CD14-positive monocyte (primary cell): ENCODE measurements around the gene STUM. TPM values are rescaled to one million over a fixed set of nuclear protein-coding genes. Genes with fewer than 3 reads are reported as not detected.

Experiments
- DNase-seq, 3 donors: peaks; one replicate each; pipeline ENCODE4 v3.0.0-alpha.2; 2011 to 2022
- H2AFZ ChIP-seq: 2 replicates; pipeline ENCODE4 v1.6.0; 2012; ENCODE audit warnings: mild to moderate bottlenecking, low read depth, low read length, inconsistent platforms; ENCODE audit not compliant: insufficient read depth, poor library complexity, severe bottlenecking
- H3K27ac ChIP-seq, 2 donors: 1 replicate in 1 of 2; 2 replicates in 1 of 2; pipeline ENCODE4 v1.5.1; 2012 to 2013; ENCODE audit warnings: low read length in 2 of 2, control low read depth in 1 of 2, inconsistent platforms in 1 of 2, low read depth in 1 of 2, mild to moderate bottlenecking in 1 of 2
- H3K27me3 ChIP-seq, 2 donors: one replicate each; pipeline versions ENCODE4 v1.6.0 to v1.6.1; 2011 to 2013; ENCODE audit warnings: low read length in 2 of 2; ENCODE audit not compliant: control insufficient read depth in 2 of 2, insufficient read depth in 2 of 2
- H3K36me3 ChIP-seq, 2 donors: replicated peaks in 1 of 2; 1 replicate in 1 of 2; 2 replicates in 1 of 2; pipeline versions ENCODE4 v1.5.1 to v1.6.1; 2012 to 2013; ENCODE audit warnings: low read length in 2 of 2, control low read depth in 1 of 2, inconsistent platforms in 1 of 2, mild to moderate bottlenecking in 1 of 2; ENCODE audit not compliant: insufficient read depth in 2 of 2, control insufficient read depth in 1 of 2
- H3K4me1 ChIP-seq, 2 donors: 1 replicate in 1 of 2; 2 replicates in 1 of 2; pipeline versions ENCODE4 v1.5.1 to v1.6.1; 2012 to 2013; ENCODE audit warnings: low read length in 2 of 2, control low read depth in 1 of 2, inconsistent platforms in 1 of 2, mild to moderate bottlenecking in 1 of 2, moderate library complexity in 1 of 2; ENCODE audit not compliant: insufficient read depth in 2 of 2, control insufficient read depth in 1 of 2
- H3K4me2 ChIP-seq: replicated peaks from 2 replicates; pipeline ENCODE3; 2012; ENCODE audit warnings: low read length, moderate library complexity, mild to moderate bottlenecking; ENCODE audit not compliant: poor library complexity, severe bottlenecking; ENCODE audit errors: extremely low read depth
- H3K4me3 ChIP-seq, 3 experiments: fragments of 200-600 bp in 1 of 3; sonication (generic) in 1 of 3; replicated peaks in 1 of 3; 1 replicate in 2 of 3; 2 replicates in 1 of 3; pipeline ENCODE4 v1.5.1; 2011 to 2013; ENCODE audit warnings: low read length in 3 of 3, mild to moderate bottlenecking in 3 of 3, control low read depth in 2 of 3, low read depth in 2 of 3, inconsistent platforms in 1 of 3, moderate library complexity in 1 of 3
- H3K79me2 ChIP-seq: 2 replicates; pipeline ENCODE4 v1.6.0; 2012; ENCODE audit warnings: mild to moderate bottlenecking, control low read depth, inconsistent platforms, low read length, moderate library complexity; ENCODE audit not compliant: insufficient read depth
- H3K9ac ChIP-seq: 2 replicates; pipeline ENCODE4 v1.6.0; 2017; ENCODE audit warnings: low read length, mild to moderate bottlenecking; ENCODE audit not compliant: insufficient read depth, poor library complexity, severe bottlenecking
- H3K9me3 ChIP-seq, 2 donors: replicated peaks in 1 of 2; 1 replicate in 1 of 2; 2 replicates in 1 of 2; pipeline versions ENCODE4 v1.5.1 to v1.6.1; 2012 to 2013; ENCODE audit warnings: low read length in 2 of 2, control low read depth in 1 of 2; ENCODE audit not compliant: control insufficient read depth in 1 of 2, insufficient read depth in 1 of 2
- H4K20me1 ChIP-seq: 2 replicates; pipeline ENCODE4 v1.6.0; 2012; ENCODE audit warnings: mild to moderate bottlenecking, low read length, control low read depth, moderate library complexity; ENCODE audit not compliant: insufficient read depth
- H3K27ac Mint-ChIP-seq, 7 donors: one replicate each; pipeline ENCODE4 v1.8.0; 2020; ENCODE audit warnings: mild to moderate bottlenecking in 7 of 7, mixed read lengths in 7 of 7, moderate library complexity in 6 of 7, inconsistent platforms in 2 of 7
- H3K27me3 Mint-ChIP-seq, 3 donors: one replicate each; pipeline ENCODE4 v1.8.0; 2021 to 2022; ENCODE audit warnings: low read depth in 3 of 3, mild to moderate bottlenecking in 3 of 3, mixed read lengths in 3 of 3, moderate library complexity in 3 of 3, inconsistent platforms in 1 of 3
- H3K36me3 Mint-ChIP-seq, 2 donors: one replicate each; pipeline ENCODE4 v1.8.0; 2020; ENCODE audit warnings: mixed read lengths in 2 of 2, inconsistent platforms in 1 of 2, mild to moderate bottlenecking in 1 of 2
- H3K4me1 Mint-ChIP-seq: one replicate; pipeline ENCODE4 v1.8.0; 2020; ENCODE audit warnings: mild to moderate bottlenecking, mixed read lengths
- H3K4me3 Mint-ChIP-seq, 2 donors: one replicate each; pipeline ENCODE4 v1.8.0; 2020; ENCODE audit warnings: mild to moderate bottlenecking in 2 of 2, mixed read lengths in 2 of 2, moderate library complexity in 1 of 2
- H3K9me3 Mint-ChIP-seq, 7 donors: one replicate each; pipeline ENCODE4 v1.8.0; 2020 to 2022; ENCODE audit warnings: mixed read lengths in 7 of 7, mild to moderate bottlenecking in 6 of 7, moderate library complexity in 6 of 7, inconsistent platforms in 2 of 7
- CTCF ChIP-seq: fragments of 200-600 bp; IDR thresholded peaks from one replicate; pipeline ENCODE4 v1.8.0; 2022; ENCODE audit warnings: antibody characterized with exemption, mild to moderate bottlenecking
- WGBS: methylation state at CpG from one replicate; pipeline ENCODE4 v1.1.5; 2013; ENCODE audit warnings: missing lambda C conversion rate; ENCODE audit not compliant: insufficient coverage; 5-methylcytosine and 5-hydroxymethylcytosine counted together
- intact Hi-C, 2 donors: fragments of 100-400 bp; cut with micrococcal nuclease; formaldehyde crosslinking; loops; one replicate each; pipeline versions ENCODE4 v1.15.0 to v1.15.1; 2023
- polyA plus RNA-seq, 3 donors: library from polyadenylated mRNA; depleted of rRNA in 1 of 3; unstranded in 2 of 3; stranded (reverse) in 1 of 3; fragments of 300-500 nt in 2 of 3; fragments of >200 nt in 1 of 3; fragmentation: Illumina TruSeq in 2 of 3; gene quantifications; 1 replicate in 2 of 3; 2 replicates in 1 of 3; pipeline ENCODE4 v1.2.3, GENCODE V29; 2012 to 2021

The STUM gene
- polyA plus RNA-seq, 3 donors: not detected

- Mint-ChIP-seq H3K27ac (no peak overlapping the region), H3K36me3 (no peaks in the 10 kb centered on the region), H3K27me3 (peaks cover 0 to 12% (median 4%) of the 10 kb centered on the region in 3 donors), H3K4me3 (no peak overlapping the region), H3K9me3 (no peaks in the 10 kb centered on the region), H3K4me1 (no peaks in the 10 kb centered on the region)
- intact Hi-C loops: no loop called here
- Histone ChIP-seq H3K36me3 (no peaks in the 10 kb centered on the region), H3K9me3 (no peaks in the 10 kb centered on the region), H4K20me1 (no peaks in the 10 kb centered on the region), H3K79me2 (no peaks in the 10 kb centered on the region), H2AFZ (no peak overlapping the region), H3K4me2 (no peak overlapping the region), H3K4me1 (no peaks in the 10 kb centered on the region), H3K27ac (no peak overlapping the region), H3K9ac (no peak overlapping the region), H3K4me3 (no peak overlapping the region), H3K27me3 (peaks cover 0 to 2% of the 10 kb centered on the region in 2 donors)
- DNase-seq: no peak
- no peak for TF ChIP-seq CTCF
- WGBS: 95% methylated on average over 9 of the region's 11 CpGs
Measured at GRCh38 chr1:226606311-226607267, 58.0 kb downstream of the STUM start.

DNA sequence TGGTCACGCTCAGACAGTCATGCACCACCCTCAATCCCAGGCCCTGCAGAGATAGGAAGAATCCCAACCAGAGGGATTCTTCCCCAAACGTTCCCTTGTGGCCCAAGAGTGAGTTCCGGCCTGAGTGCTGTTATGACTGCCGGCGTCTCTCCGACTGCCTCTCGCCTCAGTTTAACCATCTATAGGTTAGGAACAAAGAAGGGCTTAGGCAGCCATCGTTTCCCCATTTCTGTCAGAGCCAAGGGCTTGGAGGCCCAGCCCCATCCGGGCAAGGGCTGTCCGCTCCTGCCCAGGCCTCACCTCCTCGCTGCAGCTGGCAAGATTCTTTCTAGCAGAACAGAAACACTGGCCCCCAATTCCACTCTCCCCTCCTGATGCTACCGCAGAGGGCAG lies 58.7 kb downstream of the STUM start:
- Histone ChIP-seq H3K9me3 (no peaks in the 10 kb centered on the region), H3K36me3 (no peaks in the 10 kb centered on the region), H3K79me2 (no peaks in the 10 kb centered on the region), H3K27me3 (peaks cover 0 to 2% of the 10 kb centered on the region in 2 donors), H4K20me1 (no peaks in the 10 kb centered on the region), H3K27ac (no peak overlapping the region), H3K4me3 (no peak overlapping the region), H3K9ac (no peak overlapping the region), H3K4me1 (no peaks in the 10 kb centered on the region), H2AFZ (no peak overlapping the region), H3K4me2 (no peak overlapping the region)
- Mint-ChIP-seq H3K4me3 (no peak overlapping the region), H3K9me3 (no peaks in the 10 kb centered on the region), H3K36me3 (no peaks in the 10 kb centered on the region), H3K4me1 (no peaks in the 10 kb centered on the region), H3K27ac (no peak overlapping the region), H3K27me3 (peaks cover 2 to 15% (median 4%) of the 10 kb centered on the region in 3 donors)
- TF ChIP-seq CTCF: no peak
- DNase-seq: no peak
- intact Hi-C loops: no loop called here
- 100% methylated on average over 11 of the region's 12 CpGs for WGBS
